Measurements from ENCODE around the gene FOXO3.

Gene FOXO3

GRCh38 chr6:108558372-108559096, 2.2 kb upstream of the FOXO3 start:
- TF ChIP-seq CTCF (IDR thresholded peaks at IDR 0.05), result no peak

DNA sequence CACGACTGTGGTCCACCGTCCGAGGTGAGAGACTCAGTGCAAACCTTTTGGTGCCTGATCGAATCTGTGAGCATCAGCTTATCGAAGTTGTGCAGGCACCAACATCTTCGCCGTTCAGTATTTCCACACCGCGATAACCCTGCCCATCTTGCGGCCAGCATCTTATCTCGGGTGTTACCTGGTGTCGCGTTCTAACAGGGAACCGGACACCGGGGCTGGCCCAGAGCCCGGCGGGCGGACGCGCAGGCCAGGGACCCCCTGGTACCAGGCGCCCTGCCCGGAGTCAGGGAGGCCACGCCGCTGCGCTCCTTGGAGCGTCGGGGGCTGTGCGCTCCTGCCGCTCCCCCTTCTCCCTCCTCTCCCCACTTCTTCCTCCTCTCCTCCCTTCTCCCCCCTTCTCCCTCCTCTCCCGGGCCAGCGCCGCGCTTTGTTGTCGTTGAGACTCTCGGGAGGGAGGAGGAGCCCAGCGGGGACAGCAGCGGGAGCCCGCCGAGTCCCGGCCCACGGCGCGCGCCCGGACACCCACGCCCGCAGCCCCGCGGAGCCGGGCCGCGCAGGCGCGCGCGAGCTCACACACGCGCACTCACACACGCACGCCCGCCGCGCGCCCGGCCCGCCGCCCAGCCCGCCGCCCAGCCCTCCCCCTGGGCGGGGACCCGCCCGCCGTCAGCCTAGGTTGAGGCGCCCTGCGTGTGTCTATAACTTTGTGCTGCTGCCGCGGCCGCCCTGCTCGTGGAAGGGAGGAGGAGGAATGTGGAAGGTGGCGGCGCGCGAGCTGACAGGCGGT, 1.4 kb upstream of the FOXO3 start:
- TF ChIP-seq CTCF (IDR thresholded peaks at IDR 0.05), result no peak

GRCh38 chr6:108559884-108560462, 744 bp upstream of the FOXO3 start:
- no peak for TF ChIP-seq CTCF (IDR thresholded peaks at IDR 0.05)

- TF ChIP-seq CTCF (IDR thresholded peaks at IDR 0.05), result no peak
These were observed 1.2 kb downstream of the FOXO3 start for GRCh38 chr6:108561742-108562502.

GRCh38 chr6:108562503-108562993, 1.8 kb downstream of the FOXO3 start:
- TF ChIP-seq CTCF (IDR thresholded peaks at IDR 0.05), result no peak

GRCh38 chr6:108563292-108563691, 2.6 kb downstream of the FOXO3 start:
- TF ChIP-seq CTCF (IDR thresholded peaks at IDR 0.05), result no peak

DNA sequence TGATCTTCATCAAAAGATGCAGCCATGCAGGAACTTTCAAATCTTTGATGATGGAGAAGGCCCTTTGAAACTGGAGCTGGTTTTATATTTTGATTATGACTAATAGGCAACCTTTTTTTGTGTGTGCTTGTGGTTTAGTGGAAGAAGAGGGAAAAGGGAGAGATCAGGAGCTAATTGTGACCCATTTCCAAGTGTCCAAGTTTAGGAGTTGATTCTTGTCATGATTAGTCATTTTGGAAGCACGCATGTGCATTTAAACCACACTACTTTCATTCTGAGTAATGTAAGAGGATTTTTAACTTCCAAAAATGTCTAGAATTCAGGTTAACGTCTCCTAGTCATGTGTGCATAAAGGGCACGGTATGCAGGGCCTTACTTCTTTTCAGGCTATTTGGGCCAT, 3.5 kb downstream of the FOXO3 start:
- no peak for TF ChIP-seq CTCF (IDR thresholded peaks at IDR 0.05)

All from LNCAP (cell line).